ENCODE data around the gene ADGRG1. TPM values are rescaled to one million over a fixed set of nuclear protein-coding genes. Genes with fewer than 3 reads are reported as not detected.

Gene ADGRG1
- total RNA-seq, 1 donor from 2014 or later = 116 TPM

GRCh38 chr16:57681950-57682728 is 53.7 kb downstream of the ADGRG1 start:
- no peak overlapping the region for H3K27ac Mint-ChIP-seq (ENCODE audit: unreplicated experiment)
- no peak overlapping the region for H3K4me3 Mint-ChIP-seq (ENCODE audit: unreplicated experiment)
- DNase-seq = no peak
- TF ChIP-seq CTCF (IDR thresholded peaks at IDR 0.05; ENCODE audit: partially characterized antibody, unreplicated experiment) = no peak
- H3K27me3 Mint-ChIP-seq (ENCODE audit: unreplicated experiment) = peaks cover 5% of the 10 kb centered on the region
- peaks cover 1% of the 10 kb centered on the region for H3K4me1 Mint-ChIP-seq (ENCODE audit: low read depth, unreplicated experiment)
- H3K9me3 Mint-ChIP-seq (ENCODE audit: unreplicated experiment) = peaks cover 3% of the 10 kb centered on the region
- no peaks in the 10 kb centered on the region for H3K36me3 Mint-ChIP-seq (ENCODE audit: unreplicated experiment)

GRCh38 chr16:57682809-57683635 is 54.6 kb downstream of the ADGRG1 start:
- Mint-ChIP-seq H3K9me3 (ENCODE audit: unreplicated experiment) (peaks cover 5% of the 10 kb centered on the region), H3K36me3 (ENCODE audit: unreplicated experiment) (no peaks in the 10 kb centered on the region), H3K27me3 (ENCODE audit: unreplicated experiment) (peaks cover 8% of the 10 kb centered on the region), H3K4me3 (ENCODE audit: unreplicated experiment) (no peak overlapping the region), H3K4me1 (ENCODE audit: low read depth, unreplicated experiment) (peaks cover 1% of the 10 kb centered on the region), H3K27ac (ENCODE audit: unreplicated experiment) (no peak overlapping the region)
- no peak for TF ChIP-seq CTCF (IDR thresholded peaks at IDR 0.05; ENCODE audit: partially characterized antibody, unreplicated experiment)
- no peak for DNase-seq

GRCh38 chr16:57683636-57684545 is 55.5 kb downstream of the ADGRG1 start:
- no peaks in the 10 kb centered on the region for H3K36me3 Mint-ChIP-seq (ENCODE audit: unreplicated experiment)
- TF ChIP-seq CTCF (IDR thresholded peaks at IDR 0.05; ENCODE audit: partially characterized antibody, unreplicated experiment) = no peak
- H3K27ac Mint-ChIP-seq (ENCODE audit: unreplicated experiment) = no peak overlapping the region
- peaks cover 5% of the 10 kb centered on the region for H3K9me3 Mint-ChIP-seq (ENCODE audit: unreplicated experiment)
- H3K4me3 Mint-ChIP-seq (ENCODE audit: unreplicated experiment) = no peak overlapping the region
- no peak for DNase-seq
- peaks cover 10% of the 10 kb centered on the region for H3K27me3 Mint-ChIP-seq (ENCODE audit: unreplicated experiment)
- H3K4me1 Mint-ChIP-seq (ENCODE audit: low read depth, unreplicated experiment) = peaks cover 1% of the 10 kb centered on the region

- H3K27me3 Mint-ChIP-seq (ENCODE audit: unreplicated experiment) = peaks cover 8% of the 10 kb centered on the region
- H3K9me3 Mint-ChIP-seq (ENCODE audit: unreplicated experiment) = peaks cover 5% of the 10 kb centered on the region
- no peak for TF ChIP-seq CTCF (IDR thresholded peaks at IDR 0.05; ENCODE audit: partially characterized antibody, unreplicated experiment)
- no peaks in the 10 kb centered on the region for H3K36me3 Mint-ChIP-seq (ENCODE audit: unreplicated experiment)
- no peak overlapping the region for H3K27ac Mint-ChIP-seq (ENCODE audit: unreplicated experiment)
- DNase-seq = no peak
- H3K4me1 Mint-ChIP-seq (ENCODE audit: low read depth, unreplicated experiment) = peaks cover 4% of the 10 kb centered on the region
- H3K4me3 Mint-ChIP-seq (ENCODE audit: unreplicated experiment) = no peak overlapping the region
These were observed 56.4 kb downstream of the ADGRG1 start for GRCh38 chr16:57684626-57685358.

Data from glutamatergic neuron (in vitro differentiated cells).